ENCODE measurements around the gene SCARB2.
A peak's percentile ranks its signal among the peaks of the same experiment; 100 is the strongest.
"Not testable (repeated sequence)": the region's sequence is repeated elsewhere in the genome, so short reads cannot be mapped to it uniquely, and the experiment has no call there.

SCARB2 gene

GRCh38 chr4:76213415-76214176 lies at the start of gene SCARB2:
TSS of gene SCARB2 (minus strand) at chr4:76213824. CDS start at chr4:76213543, 281 bp downstream.
- DNase-seq (ENCODE audit: low read depth in 2 of 2) = peak; percentile 54 to 56

DNA sequence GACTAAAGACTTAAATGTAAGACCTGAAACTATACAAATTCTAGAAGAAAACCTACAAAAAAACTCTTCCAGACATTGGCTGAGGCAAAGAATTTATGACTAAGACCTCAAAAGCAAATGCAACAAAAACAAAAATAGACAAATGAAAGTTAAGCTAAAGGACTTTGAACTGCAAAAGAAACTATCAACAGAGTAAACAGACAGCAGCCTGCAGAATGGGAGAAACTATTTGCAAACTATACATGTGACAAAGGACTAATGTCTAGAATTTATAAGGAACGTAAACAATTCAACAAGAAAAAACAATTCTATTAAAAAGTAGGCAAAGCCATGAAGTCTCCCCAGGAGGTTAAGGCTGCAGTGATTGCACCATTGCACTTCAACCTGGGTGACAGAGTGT lies 46.9 kb upstream of the SCARB2 start:
- no peak for DNase-seq (ENCODE audit: low read depth in 2 of 2)

DNA sequence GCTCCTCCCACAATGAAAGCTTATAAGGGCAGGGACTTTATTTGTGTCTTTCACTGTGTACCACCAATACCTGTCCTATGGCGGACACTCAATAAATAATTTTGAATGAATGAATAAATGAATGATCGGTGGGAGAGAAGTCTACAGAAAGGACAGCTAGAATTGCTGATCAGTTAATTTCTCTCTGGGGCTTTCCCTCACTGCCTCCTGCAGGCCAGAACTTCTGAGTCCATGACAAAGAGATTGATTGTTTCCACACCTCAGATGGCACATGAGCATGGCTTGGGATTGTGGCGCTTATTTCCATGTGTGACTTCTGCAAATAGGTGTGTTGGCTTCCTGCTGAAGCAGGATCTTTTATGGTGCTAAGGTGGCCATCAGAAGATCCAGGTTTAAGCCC lies 44.2 kb upstream of the SCARB2 start:
- no peak for DNase-seq (ENCODE audit: low read depth in 2 of 2)

GRCh38 chr4:76256968-76257367 lies 43.3 kb upstream of the SCARB2 start:
- no peak for DNase-seq (ENCODE audit: low read depth in 2 of 2)

DNA sequence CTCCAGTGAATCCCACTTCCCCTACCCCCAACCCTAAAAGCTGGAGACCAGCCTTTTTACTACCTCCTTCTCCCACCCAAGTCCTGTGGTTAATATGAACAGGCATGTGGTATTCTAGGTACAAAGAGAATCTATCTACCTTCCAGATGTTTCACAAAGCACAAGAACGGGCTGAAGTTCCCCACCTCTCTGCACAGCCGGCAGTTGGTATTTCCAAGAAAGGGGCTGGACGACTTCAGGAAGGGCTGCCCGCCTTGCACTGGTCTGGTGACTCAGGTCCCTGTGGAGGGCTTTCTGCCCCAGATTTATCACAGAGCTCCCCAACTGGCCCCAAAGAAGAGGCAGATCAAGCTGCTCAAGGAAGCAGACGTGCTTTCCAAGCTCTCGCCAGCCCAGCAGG lies 42.4 kb upstream of the SCARB2 start:
- no peak for DNase-seq (ENCODE audit: low read depth in 2 of 2)

GRCh38 chr4:76253511-76253910 lies 39.9 kb upstream of the SCARB2 start:
- DNase-seq (ENCODE audit: low read depth in 2 of 2) = no peak

DNA sequence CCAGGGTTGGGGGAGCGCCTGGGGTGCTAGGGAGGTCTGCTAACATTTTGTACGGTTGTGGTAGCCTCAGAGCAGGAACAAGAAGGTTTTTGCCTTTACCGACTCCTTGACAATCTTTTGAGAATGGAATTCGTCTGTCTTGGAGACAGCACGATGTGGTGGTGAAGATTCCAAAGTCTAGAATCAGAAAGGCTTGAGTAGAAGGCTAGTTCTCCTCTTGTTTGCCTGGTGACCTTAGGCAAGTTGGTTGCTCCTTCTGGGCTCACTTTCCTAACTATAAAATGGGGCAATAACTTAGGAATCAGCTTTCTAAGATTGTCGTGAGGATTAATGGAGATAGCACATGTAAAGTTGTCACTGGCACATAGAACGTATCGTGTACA lies 38.6 kb upstream of the SCARB2 start:
- DNase-seq (ENCODE audit: low read depth in 2 of 2) = no peak

- DNase-seq (ENCODE audit: low read depth in 2 of 2) = no peak
Observed at GRCh38 chr4:76251441-76252270, 38.0 kb upstream of the SCARB2 start, which contains the start of gene FAM47E. TSS of gene FAM47E (plus strand) at chr4:76251721. CDS start at chr4:76251747, 26 bp downstream.

GRCh38 chr4:76250962-76251361 lies 37.3 kb upstream of the SCARB2 start:
- no peak for DNase-seq (ENCODE audit: low read depth in 2 of 2)

DNA sequence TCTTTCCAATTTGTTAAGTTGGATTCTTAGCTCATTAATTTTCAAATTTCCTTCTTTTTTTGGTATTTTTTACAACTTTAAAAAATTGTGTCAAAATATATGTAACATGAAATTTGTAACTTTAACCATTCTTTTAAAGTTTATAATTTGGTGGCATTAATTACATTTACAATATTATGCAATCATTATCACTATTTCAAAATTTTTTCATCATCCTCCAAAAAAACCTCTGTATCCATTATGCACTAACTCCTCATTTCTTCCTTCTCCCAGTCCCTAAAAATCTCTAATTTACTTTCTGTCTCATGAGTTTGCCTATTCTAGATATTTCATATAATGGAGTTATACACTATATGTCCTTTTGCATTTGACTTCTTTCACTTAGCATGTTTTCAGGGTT lies 33.2 kb upstream of the SCARB2 start:
- no peak for DNase-seq (ENCODE audit: low read depth in 2 of 2)

GRCh38 chr4:76246025-76246424 lies 32.4 kb upstream of the SCARB2 start:
- DNase-seq (ENCODE audit: low read depth in 2 of 2) = no peak

DNA sequence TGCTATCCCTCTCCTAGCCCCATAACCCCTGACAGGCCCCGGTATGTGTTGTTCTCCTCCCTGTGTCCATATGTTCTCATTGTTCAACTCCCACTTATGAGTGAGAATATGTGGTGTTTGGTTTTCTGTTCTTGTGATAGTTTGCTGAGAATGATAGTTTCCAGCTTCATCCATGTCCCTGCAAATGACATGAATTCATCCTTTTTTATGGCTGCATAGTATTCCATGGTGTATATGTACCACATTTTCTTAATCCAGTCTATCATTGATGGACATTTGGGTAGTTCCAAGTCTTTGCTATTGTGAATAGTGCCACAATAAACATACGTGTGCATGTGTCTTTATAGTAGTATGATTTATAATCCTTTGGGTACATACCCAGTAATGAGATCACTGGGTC lies 30.3 kb upstream of the SCARB2 start:
- not testable (repeated sequence) for DNase-seq (ENCODE audit: low read depth in 2 of 2)

DNA sequence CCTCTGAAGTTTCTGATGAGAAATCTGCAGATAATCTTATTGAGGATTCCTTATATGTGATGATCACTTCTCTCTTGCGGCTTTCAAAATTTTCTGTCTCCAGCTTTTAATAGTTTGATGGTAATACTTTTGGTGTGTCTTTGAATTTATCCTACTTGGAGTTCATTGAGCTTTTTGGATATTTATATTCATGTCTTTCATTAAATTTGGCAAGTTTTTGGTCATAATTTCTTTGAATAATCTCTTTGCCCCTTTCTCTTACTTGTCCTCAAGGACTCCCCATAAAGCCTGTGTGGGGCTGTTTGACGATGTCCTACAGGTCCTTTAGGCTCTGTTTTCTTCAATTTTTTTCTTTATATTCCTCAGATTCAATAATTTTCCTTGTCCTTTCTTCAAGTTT lies 26.6 kb upstream of the SCARB2 start:
- DNase-seq (ENCODE audit: low read depth in 2 of 2) = no peak

DNA sequence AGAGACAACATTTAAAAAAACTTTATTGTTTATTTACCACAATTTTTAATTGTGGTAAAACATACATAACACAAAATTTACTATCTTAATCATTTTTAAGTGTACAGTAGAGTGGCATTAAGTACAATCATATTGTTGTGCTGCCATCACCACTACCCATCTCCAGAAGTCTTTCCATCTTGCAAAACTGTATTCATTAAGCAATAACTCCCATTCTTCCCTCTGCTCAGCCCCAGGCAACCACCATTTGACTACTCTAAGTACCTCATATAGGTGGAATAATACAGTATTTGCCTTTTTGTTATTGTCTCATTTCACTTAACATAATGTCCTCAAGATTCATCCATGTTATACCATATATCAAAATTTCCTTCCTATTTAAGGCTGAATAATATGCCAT lies 25.1 kb upstream of the SCARB2 start:
- DNase-seq (ENCODE audit: low read depth in 2 of 2) = no peak

DNA sequence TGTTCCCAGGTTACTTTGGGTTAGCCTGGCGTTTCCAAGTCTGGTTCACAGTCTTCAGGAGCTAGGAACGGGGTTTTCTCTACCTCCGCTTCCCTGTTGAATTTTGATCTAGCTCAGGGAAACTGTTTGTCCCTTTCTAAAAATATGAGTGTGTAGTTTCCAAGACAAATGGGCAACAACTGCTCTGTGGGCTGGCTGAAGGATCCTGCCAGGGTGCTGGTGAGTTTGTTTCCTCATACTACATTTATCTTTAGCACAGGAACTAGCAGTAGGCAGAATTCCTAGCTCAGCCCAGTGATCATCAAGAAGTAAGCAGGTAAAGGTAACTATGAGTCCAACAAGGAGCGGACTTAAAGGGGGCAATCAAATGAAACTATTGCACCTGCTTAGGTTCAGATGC lies 24.6 kb upstream of the SCARB2 start:
- DNase-seq (ENCODE audit: low read depth in 2 of 2) = no peak

DNA sequence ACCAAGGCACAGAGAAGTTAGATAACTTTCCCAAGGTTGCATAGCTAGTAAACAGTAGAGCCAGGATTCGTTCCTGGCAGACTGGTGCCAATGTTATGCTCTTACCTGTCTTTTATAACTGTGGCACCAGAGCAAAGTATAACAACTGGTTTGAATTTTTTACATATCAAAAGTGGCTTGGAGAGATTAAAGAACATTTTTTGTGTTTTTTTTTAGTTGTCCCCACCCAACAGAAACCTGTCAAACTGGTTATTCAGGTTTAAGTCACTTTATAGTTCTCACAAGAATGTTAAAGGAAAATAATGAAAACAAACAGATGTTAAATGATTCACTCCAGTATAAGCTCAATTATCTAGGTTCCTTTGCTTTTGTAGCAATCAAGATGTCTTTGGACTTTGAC lies 22.3 kb upstream of the SCARB2 start:
- no peak for DNase-seq (ENCODE audit: low read depth in 2 of 2)

DNA sequence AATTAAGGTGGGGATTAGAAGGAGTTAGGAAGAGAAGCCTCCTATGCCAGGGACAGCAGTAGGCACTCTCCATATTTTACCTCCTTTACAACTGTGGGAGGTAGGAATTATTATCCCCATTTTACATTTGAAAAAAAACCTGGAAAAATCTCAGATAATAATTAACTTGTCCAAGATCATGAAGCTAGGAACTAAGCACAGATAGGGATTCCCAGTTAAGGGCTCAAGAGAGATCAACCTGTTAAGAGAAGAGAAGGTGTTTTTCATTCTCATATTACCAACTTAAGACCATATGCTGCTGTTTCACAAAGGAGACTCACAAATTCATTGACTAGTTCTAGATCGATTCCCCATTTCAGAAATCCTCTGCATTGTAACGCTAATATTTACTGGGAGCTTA lies 21.8 kb upstream of the SCARB2 start:
- no peak for DNase-seq (ENCODE audit: low read depth in 2 of 2)

DNA sequence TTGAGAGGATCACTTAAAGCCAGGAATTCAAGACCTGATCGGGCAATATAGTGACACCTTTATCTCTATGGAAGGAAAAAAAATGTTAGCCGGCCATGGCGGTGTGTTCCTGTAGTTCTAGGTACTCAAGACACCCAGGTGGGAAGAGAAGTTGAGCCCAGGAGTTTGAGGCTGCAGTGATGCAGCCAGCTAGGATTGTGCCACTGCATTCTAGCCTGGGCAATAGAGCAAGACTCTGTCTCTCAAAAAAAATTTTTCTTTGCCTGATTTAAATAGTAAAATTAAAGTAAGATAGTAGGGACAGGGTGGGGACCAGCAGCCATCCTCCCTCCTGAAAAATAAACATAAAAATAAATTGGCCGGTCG lies 21.0 kb upstream of the SCARB2 start:
- DNase-seq (ENCODE audit: low read depth in 2 of 2) = no peak

DNA sequence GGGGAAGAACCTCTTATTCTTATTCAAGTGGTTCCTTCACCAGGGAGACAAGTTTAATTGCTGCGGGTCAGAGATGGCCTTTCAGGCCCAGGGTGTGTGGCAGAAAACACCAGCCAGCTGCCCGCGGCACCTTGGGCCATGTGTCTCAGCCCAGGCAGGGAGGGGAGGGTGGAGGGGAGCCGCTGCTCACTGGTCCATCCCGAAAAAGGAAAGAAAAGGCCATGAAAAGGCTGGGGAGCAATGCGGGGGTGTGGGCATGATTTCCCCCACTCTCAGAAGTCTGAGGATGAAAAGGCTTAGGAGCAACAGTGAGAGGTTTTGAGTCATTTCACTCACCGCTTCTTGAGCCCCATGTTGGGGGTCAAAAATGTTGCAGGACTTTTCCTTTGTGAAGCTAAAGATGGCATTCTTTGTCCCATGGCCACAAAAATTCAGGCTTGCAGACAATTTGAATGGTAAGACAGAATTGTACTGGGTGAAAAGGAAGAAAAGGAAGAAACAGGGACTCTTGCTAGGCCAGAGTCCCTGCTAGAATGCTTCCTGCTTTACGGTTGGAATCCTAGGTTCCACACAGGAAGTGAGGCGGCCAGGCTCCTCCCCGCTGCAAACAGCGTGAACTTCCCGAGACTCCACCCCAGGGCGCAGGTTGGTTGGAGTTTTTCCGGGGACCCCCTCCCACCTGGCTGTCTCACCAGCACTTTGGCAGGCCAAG lies 20.5 kb upstream of the SCARB2 start:
- no peak for DNase-seq (ENCODE audit: low read depth in 2 of 2)

- no peak for DNase-seq (ENCODE audit: low read depth in 2 of 2)
Observed at GRCh38 chr4:76233529-76233928, 19.9 kb upstream of the SCARB2 start.

GRCh38 chr4:76233083-76233482 lies 19.5 kb upstream of the SCARB2 start:
- no peak for DNase-seq (ENCODE audit: low read depth in 2 of 2)

DNA sequence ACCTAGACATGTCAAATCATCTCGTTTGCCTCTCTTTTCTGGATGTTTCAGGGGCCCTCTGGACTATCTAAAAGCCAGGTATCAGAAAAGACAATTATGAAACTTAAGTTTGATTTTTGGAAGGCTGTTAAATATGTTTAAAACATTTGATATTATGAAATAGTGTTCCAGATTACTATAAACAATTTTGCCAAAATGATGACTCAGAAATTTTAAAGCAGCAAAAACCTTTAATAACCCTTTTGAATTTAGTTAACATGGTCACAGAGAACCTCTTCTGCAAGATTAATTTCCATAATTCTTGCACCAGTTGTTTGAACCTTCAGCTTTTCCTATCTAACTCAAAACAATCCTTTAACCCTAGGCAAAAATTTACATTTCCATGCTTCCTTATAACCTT lies 19.1 kb upstream of the SCARB2 start:
- no peak for DNase-seq (ENCODE audit: low read depth in 2 of 2)

DNA sequence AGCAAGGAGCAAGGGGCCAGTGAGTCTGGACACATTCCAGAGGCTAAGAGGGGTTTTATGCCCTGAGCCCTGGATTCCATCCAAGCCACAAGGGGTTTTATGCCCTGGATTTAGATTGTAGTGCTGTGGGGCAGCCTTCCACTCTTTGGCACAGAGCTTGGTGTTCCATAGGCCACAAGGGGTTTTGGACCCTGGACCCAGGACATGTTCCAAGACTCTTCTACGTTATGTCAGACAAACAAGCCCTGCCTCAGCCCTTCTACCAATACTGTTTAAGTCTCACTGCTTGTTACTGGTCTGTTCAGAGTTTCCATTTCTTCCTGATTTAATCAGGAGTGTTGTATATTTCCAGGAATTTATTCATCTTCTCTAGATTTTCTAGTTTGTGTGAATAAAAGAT lies 12.8 kb upstream of the SCARB2 start:
- no peak for DNase-seq (ENCODE audit: low read depth in 2 of 2)
